Measurements from ENCODE around the gene ENTPD6. TPM values are rescaled to one million over a fixed set of nuclear protein-coding genes. Genes with fewer than 3 reads are reported as not detected.

Gene ENTPD6
- total RNA-seq, 1 experiment from 2014 or later = 122 TPM

DNA sequence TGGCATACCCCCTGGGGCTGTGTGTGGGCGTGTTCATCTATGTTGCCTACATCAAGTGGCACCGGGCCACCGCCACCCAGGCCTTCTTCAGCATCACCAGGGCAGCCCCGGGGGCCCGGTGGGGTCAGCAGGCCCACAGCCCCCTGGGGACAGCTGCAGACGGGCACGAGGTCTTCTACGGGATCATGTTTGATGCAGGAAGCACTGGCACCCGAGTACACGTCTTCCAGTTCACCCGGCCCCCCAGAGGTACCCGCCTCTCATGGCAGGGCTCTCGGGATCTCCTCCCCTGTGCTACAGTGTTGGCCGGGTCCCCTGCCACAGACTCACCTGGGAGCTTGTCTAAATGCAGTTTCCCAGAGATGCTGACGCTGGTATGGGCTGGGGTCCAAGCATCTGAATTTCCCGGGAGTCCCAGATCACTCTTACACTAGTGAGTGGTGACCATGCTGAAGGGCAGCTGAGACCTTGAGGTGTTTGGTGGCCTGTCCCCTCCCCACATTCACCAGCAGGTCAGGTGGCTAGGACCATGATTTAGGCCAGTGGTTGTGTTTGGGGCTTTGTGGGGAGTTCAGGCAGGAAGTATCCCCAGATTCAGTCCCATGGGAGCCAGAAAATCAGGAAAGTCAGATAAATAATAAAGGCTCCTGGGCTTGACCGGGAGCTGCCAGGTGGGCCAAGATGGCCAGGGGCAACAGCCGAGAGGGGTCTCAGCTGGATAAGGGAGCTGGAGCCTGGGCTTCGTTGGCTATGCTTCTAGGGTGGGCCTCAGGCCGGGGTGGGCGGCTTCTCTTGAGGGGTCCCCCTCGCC lies 11.8 kb downstream of the ENTPD6 start:
- POLR2A ChIA-PET (ENCODE audit: unreplicated experiment) = no interaction called here
- no peak for DNase-seq

DNA sequence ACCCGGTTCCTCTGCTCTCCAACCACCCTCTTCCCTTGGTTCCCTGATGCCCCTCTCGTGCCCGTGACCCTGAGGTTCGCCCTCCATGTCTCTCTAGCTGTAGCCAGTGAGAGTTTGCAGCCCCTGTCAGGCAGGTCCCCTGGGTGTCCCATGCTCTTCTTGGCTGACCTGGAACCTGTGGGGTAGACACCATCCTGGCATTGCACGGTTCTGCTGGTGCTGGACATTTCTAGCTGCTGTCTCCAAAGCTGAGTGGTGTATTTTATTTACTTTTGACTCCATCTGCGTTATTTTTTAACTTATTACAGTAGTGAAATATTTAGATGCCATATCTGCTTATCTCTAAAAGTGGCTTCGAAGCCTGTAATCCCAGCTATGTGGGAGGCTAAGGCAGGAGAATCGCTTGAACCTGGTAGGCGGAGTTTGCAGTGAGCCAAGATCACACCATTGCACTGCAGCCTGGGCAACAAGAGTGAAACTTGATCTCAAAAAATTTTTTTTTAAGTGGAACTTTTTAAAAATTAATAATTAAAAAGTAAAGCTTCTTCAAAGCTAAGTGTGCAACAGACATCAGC lies 12.5 kb downstream of the ENTPD6 start:
- CTCF ChIA-PET = no interaction called here
- ATAC-seq = no peak
- Histone ChIP-seq H3K4me3 (ENCODE audit: low read length) (no peak overlapping the region), H3K36me3 (ENCODE audit: low read depth, low read length) (peaks cover 28% of the 10 kb centered on the region; the same call in 1 of the 2 replicates), H3K27me3 (ENCODE audit: low read length) (no peaks in the 10 kb centered on the region), H3K4me2 (ENCODE audit: low read length) (no peak overlapping the region), H3K9me3 (ENCODE audit: low read length) (no peaks in the 10 kb centered on the region), H2AFZ (ENCODE audit: low read length) (no peak overlapping the region), H3K27ac (ENCODE audit: low read length) (no peak overlapping the region), H3K9ac (ENCODE audit: low read length) (no peak overlapping the region), H3K9me2 (replicated peaks; ENCODE audit: low read length) (no peaks in the 10 kb centered on the region), H4K20me1 (ENCODE audit: low read length) (no peaks in the 10 kb centered on the region), H3F3A (ENCODE audit: low read length, unreplicated experiment) (no peaks in the 10 kb centered on the region), H3K4me1 (ENCODE audit: insufficient read depth, low read length) (no peaks in the 10 kb centered on the region), H3K79me2 (ENCODE audit: low read length) (peaks cover 51% of the 10 kb centered on the region)
- POLR2A ChIA-PET (ENCODE audit: unreplicated experiment) = interaction anchor here (0.6 kb wide), 1 partner anchor 169 kb away, joined by 4 read pairs; no protein-coding TSS in a partner anchor
- no peak for DNase-seq
- BruUV-seq (replicated peaks) = no TSS peak
- TF ChIP-seq EZH2phosphoT487 (IDR thresholded peaks at IDR 0.05; ENCODE audit: borderline replicate concordance, low read length) = no peak
- TF ChIP-seq EZH2 (IDR thresholded peaks at IDR 0.05; ENCODE audit: low read length, unreplicated experiment) = no peak
- TF ChIP-seq, protein P1, sequence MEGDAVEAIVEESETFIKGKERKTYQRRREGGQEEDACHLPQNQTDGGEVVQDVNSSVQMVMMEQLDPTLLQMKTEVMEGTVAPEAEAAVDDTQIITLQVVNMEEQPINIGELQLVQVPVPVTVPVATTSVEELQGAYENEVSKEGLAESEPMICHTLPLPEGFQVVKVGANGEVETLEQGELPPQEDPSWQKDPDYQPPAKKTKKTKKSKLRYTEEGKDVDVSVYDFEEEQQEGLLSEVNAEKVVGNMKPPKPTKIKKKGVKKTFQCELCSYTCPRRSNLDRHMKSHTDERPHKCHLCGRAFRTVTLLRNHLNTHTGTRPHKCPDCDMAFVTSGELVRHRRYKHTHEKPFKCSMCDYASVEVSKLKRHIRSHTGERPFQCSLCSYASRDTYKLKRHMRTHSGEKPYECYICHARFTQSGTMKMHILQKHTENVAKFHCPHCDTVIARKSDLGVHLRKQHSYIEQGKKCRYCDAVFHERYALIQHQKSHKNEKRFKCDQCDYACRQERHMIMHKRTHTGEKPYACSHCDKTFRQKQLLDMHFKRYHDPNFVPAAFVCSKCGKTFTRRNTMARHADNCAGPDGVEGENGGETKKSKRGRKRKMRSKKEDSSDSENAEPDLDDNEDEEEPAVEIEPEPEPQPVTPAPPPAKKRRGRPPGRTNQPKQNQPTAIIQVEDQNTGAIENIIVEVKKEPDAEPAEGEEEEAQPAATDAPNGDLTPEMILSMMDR (conservative IDR thresholded peaks at IDR 0.05; ENCODE audit: low read depth, low read length) = no peak
- intact Hi-C loops (cut with micrococcal nuclease) = no loop called here

More for the DNA sequence above, 11.8 kb downstream of the ENTPD6 start:
- peaks cover 57% of the 10 kb centered on the region for H3K79me2 ChIP-seq (ENCODE audit: low read length)
- H4K20me1 ChIP-seq (ENCODE audit: low read length) = no peaks in the 10 kb centered on the region
- no peak overlapping the region for H3K4me3 ChIP-seq (ENCODE audit: low read length)
- H3K36me3 ChIP-seq (ENCODE audit: low read depth, low read length) = peaks cover 25% of the 10 kb centered on the region; the same call in 1 of the 2 replicates
- CTCF ChIA-PET = no interaction called here
- TF ChIP-seq, protein P1 (conservative IDR thresholded peaks at IDR 0.05; ENCODE audit: low read depth, low read length) = no peak
- TF ChIP-seq EZH2 (IDR thresholded peaks at IDR 0.05; ENCODE audit: low read length, unreplicated experiment) (no peak), EZH2phosphoT487 (IDR thresholded peaks at IDR 0.05; ENCODE audit: borderline replicate concordance, low read length) (no peak)
- no peak overlapping the region for H3K27ac ChIP-seq (ENCODE audit: low read length)
- H3K9ac ChIP-seq (ENCODE audit: low read length) = no peak overlapping the region
- H2AFZ ChIP-seq (ENCODE audit: low read length) = no peak overlapping the region
- intact Hi-C loops (cut with micrococcal nuclease) = no loop called here
- H3K27me3 ChIP-seq (ENCODE audit: low read length) = no peaks in the 10 kb centered on the region
- H3K4me1 ChIP-seq (ENCODE audit: insufficient read depth, low read length) = no peaks in the 10 kb centered on the region
- H3K9me2 ChIP-seq (replicated peaks; ENCODE audit: low read length) = no peaks in the 10 kb centered on the region
- H3K9me3 ChIP-seq (ENCODE audit: low read length) = no peaks in the 10 kb centered on the region
- ATAC-seq = no peak
- H3F3A ChIP-seq (ENCODE audit: low read length, unreplicated experiment) = no peaks in the 10 kb centered on the region
- no TSS peak for BruUV-seq (replicated peaks)
- no peak overlapping the region for H3K4me2 ChIP-seq (ENCODE audit: low read length)

DNA sequence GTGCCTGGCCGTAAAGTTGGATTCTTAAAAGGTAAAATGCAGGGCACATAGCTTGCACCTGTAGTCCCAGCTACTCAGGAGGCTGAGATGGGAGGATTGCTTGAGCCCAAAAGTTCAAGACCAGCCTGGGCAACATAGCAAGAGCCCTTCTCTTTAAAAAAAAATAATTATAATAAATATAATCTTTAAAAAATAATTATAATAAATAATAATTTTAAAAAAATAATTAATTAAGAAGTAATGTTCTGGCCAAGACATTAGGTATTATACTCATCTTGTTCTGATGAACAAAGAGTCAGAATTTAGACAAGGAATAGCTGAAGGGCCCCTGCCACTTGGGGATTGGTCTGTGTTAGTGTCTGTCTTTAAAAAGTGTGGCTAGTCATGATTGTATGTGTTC lies 13.9 kb downstream of the ENTPD6 start:
- CTCF ChIA-PET = no interaction called here
- no TSS peak for BruUV-seq (replicated peaks)

More for the DNA sequence above, 13.9 kb downstream of the ENTPD6 start:
- Histone ChIP-seq H3K4me2 (ENCODE audit: low read length) (no peak overlapping the region), H3K27me3 (ENCODE audit: low read length) (no peaks in the 10 kb centered on the region), H3F3A (ENCODE audit: low read length, unreplicated experiment) (no peaks in the 10 kb centered on the region), H3K4me3 (ENCODE audit: low read length) (no peak overlapping the region), H4K20me1 (ENCODE audit: low read length) (no peaks in the 10 kb centered on the region), H3K27ac (ENCODE audit: low read length) (no peak overlapping the region), H3K79me2 (ENCODE audit: low read length) (peaks cover 38% of the 10 kb centered on the region), H3K9ac (ENCODE audit: low read length) (no peak overlapping the region), H2AFZ (ENCODE audit: low read length) (no peak overlapping the region), H3K9me3 (ENCODE audit: low read length) (no peaks in the 10 kb centered on the region), H3K4me1 (ENCODE audit: insufficient read depth, low read length) (no peaks in the 10 kb centered on the region), H3K36me3 (ENCODE audit: low read depth, low read length) (peaks cover 33% of the 10 kb centered on the region), H3K9me2 (replicated peaks; ENCODE audit: low read length) (no peaks in the 10 kb centered on the region)
- DNase-seq = no peak
- no peak for ATAC-seq
- TF ChIP-seq, protein P1 (conservative IDR thresholded peaks at IDR 0.05; ENCODE audit: low read depth, low read length) = no peak
- TF ChIP-seq EZH2 (IDR thresholded peaks at IDR 0.05; ENCODE audit: low read length, unreplicated experiment) = no peak
- TF ChIP-seq EZH2phosphoT487 (IDR thresholded peaks at IDR 0.05; ENCODE audit: borderline replicate concordance, low read length) = no peak
- intact Hi-C loops (cut with micrococcal nuclease) = no loop called here
- POLR2A ChIA-PET (ENCODE audit: unreplicated experiment) = interaction anchor here (0.5 kb wide), 1 partner anchor 10 kb away, joined by 3 read pairs; no protein-coding TSS in a partner anchor
